ENCODE measurements around the gene UBE2J1.
"Not testable (repeated sequence)": the region's sequence is repeated elsewhere in the genome, so short reads cannot be mapped to it uniquely, and the experiment has no call there.

Gene UBE2J1

GRCh38 chr6:89352278-89353117 lies at the start of gene UBE2J1:
Gene UBE2J1, minus strand, starts transcription at chr6:89352722. Its CDS starts 153 bp downstream, at chr6:89352569.
- peak; percentile 65 for DNase-seq (ENCODE audit: low read depth)

GRCh38 chr6:89400912-89401399 lies 48.4 kb upstream of the UBE2J1 start:
- DNase-seq (ENCODE audit: low read depth) = no peak

DNA sequence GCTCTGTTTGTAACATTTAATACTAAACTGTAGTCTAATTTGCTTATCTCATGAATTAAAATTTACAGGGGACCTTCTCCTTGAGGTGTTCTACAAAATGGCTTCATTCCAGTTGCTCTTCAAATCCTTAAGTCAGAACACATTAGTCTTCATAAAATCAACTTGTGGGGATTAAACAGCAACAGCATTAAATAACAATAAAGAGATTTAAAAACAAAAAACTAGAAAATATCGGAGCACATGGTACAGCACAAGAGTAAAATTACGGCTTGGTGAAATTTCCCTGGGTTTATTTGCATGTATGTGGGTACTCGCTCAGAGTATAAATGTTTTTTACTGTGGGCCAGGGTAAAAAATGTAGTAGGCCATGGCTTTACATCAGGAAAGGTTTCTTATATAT lies 47.5 kb upstream of the UBE2J1 start:
- no peak for DNase-seq (ENCODE audit: low read depth)

- no peak for DNase-seq (ENCODE audit: low read depth)
Observed at GRCh38 chr6:89398762-89399525, 46.4 kb upstream of the UBE2J1 start.

DNA sequence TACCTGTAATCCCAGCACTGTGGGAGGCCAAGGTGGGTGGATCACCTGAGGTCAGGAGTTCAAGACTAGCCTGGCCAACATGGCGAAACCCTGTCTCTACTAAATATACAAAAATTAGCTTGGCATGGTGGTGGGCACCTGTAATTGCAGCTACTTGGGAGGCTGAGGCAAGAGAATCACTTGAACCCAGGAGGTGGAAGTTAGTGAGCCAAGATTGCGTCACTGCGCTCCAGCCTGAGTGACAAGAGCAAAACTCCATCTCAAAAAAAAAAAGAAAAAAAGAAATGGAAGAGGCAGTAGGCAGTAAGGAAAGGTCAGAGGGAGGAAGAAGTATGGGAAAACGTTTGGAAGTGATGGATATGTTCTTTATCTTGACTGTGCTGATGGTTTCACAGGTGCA lies 45.4 kb upstream of the UBE2J1 start:
- DNase-seq (ENCODE audit: low read depth) = not testable (repeated sequence)

- DNase-seq (ENCODE audit: low read depth) = no peak
Observed at GRCh38 chr6:89393659-89394058, 41.1 kb upstream of the UBE2J1 start.

DNA sequence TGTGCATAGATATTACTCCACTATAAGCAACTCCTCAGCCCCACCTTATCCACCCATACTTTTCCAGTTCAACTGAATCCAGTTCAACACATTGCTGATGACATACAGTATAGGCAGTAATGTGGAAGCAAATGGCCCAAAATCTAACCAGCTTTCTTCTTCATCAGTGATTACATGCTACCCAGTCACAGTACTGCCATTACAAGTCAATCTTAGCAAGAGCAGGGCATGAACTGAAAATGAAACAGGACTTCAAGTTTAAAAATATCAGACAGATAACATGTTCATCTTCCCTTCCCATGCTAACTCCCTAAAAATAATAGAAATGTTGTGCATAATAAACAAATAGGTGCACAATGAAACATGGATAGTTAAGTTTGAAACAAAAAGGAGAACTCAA lies 40.3 kb upstream of the UBE2J1 start:
- no peak for DNase-seq (ENCODE audit: low read depth)

DNA sequence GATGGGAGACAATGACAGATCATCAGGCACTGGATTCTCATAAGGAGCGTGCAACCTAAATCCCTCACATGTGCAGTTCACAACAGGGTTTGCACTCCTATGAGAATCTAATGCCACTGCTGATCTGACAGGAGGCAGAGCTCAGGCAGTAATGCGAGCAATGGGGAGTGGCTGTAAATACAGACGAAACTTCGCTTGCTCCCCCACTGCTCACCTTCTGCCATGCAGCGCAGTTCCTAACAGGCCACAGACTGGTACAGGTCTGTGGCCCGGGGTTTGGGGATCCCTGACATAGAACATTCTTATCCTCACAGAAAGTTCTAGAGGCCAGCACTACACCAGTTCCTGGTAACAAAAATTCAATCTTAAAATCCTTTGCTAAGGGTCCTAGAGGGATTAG lies 36.3 kb upstream of the UBE2J1 start:
- DNase-seq (ENCODE audit: low read depth) = no peak

- DNase-seq (ENCODE audit: low read depth) = no peak
Observed at GRCh38 chr6:89387516-89388201, 35.1 kb upstream of the UBE2J1 start.

DNA sequence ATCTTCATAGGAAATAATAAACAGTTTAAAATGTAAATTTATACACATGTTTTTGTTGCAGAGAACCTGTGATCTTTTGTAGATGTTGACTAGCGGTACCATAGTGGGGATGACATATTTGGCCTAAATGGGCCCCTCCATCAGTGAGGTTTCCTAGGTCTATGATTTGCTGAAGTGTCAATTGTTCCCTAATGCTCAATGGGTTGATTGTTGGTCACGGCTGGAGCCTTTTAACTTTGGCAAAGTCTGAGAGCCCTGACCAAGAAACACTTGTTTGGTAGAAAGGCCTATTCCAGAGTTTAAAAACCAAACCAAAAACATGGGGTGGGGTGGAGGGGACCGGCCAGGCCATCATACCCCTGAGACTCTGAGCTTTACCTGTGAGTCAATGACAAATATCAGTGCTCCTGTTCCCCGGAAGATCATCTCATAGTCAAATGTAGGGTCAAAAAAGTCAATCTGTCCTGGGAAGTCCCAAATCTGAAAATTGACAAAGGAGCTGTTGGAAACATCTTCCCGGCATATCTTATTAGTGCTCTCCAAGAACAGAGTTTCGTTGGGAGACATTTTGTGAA lies 34.5 kb upstream of the UBE2J1 start:
- no peak for DNase-seq (ENCODE audit: low read depth)

- DNase-seq (ENCODE audit: low read depth) = no peak
Observed at GRCh38 chr6:89385846-89386245, 33.3 kb upstream of the UBE2J1 start.

DNA sequence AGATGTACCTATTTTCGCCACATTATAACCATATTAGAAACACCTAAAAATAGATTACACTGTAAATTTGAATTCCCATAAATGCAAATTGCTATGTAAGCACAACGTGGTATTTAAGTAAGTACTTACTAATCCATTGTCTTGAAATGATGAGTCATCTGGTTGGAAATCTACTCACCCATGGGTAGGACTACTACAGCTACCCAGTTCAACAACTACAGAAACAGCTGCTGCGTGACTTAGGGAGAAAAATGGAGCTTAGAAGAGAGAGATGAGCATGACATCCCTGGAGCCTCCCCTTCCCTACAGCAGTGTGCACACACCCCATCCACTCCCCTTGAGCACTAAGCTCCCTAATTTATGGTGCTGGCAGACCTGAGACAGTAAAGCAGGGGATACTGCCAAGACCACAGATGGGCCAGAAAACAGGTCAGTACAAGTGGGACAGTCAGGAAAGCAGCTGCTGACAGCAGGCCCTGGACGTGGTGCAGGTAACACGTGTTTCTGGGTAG lies 32.7 kb upstream of the UBE2J1 start:
- DNase-seq (ENCODE audit: low read depth) = no peak

DNA sequence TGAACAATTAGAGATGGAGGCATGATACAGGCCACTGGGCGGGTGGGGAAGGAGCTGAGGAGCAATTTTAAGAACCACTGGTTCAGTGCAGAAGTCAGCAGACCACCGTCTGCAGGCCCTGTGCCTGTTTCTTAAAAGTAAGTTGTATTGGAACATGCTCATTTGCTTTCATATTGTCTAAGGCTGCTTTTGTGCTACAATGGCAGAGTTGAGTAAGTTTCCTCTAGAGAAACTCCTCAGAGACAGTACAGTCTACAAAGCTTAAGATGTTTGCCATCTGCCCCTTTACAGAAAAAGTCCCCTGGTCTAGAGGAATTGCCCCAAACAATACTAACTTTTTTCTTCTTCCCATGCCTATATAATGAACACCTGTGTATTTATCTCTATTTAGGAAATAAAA lies 28.5 kb upstream of the UBE2J1 start:
- no peak for DNase-seq (ENCODE audit: low read depth)

- no peak for DNase-seq (ENCODE audit: low read depth)
Observed at GRCh38 chr6:89379281-89379680, 26.8 kb upstream of the UBE2J1 start.

DNA sequence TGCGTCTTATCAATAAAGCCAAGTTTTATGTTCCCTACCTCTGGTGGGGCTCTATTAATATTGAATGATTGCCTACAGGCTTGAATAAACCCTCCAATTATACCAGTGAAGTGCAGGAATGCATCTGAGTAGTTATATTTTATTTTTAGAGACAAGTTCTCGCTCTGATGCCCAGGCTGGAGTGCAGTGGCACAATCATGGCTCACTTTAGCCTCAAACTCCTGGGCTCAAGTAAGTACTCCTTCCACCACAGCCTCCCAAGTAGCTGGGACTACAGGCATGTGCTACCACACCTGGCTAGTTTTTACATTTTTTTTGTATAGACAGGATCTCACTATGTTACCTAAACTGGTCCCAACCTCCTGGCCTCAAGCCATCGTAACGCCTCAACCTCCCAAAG lies 26.1 kb upstream of the UBE2J1 start:
- no peak for DNase-seq (ENCODE audit: low read depth)

GRCh38 chr6:89375427-89376267 lies 23.1 kb upstream of the UBE2J1 start:
- peak; percentile 55 for DNase-seq (ENCODE audit: low read depth)

DNA sequence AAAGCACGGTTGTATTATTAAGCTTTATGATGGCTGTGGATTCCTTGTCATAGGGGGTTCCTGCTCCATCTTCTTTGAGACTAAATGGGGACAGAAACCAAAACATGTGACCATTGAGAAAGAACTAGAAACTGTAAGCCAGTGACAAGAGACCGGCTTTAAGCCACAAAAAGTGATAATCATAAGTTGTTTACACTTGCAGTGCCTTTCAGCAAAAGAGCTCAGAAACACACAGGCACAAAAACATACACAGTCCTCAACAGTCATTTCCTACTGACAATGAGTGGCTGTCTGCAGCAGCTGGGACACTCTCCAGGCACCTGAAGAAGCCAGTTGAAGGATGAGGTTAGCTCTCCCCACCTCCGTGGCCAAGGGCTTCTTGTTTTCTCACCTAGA lies 20.0 kb upstream of the UBE2J1 start:
- DNase-seq (ENCODE audit: low read depth) = no peak

DNA sequence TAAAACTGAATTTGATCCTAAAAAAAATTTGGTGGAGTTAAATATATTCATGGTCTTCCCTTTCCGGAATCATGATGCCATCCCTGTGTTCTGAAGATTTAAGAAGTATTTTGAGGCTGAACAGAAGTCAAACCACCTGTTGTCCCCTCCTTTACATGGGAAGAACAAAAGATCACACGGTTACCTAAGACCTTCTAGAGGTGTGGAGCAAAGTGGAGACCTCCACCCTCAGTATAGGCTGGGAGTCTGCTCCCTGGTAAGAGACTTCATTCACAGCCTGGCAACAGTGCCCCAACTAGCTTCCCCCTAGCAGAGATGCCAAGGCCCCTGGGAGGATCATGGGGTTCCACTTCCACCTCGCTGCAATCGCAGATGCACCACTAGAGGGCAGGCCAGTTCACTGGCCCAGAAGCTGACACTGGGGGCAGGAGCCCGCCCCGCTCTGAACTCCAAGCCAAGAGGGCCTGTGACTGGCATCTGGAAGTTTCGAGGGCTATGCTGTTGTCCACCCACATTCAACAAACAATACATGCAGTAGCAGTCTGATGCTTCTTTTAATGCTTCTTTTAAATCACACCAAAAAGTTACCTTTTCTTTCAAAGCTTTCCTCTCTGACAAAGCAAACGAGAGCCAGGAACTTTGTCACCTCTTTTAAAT lies 19.5 kb upstream of the UBE2J1 start:
- peak; percentile 74 for DNase-seq (ENCODE audit: low read depth)

- no peak for DNase-seq (ENCODE audit: low read depth)
Observed at GRCh38 chr6:89368999-89369398, 16.5 kb upstream of the UBE2J1 start.

- peak; percentile 26 for DNase-seq (ENCODE audit: low read depth)
Observed at GRCh38 chr6:89368107-89368506, 15.6 kb upstream of the UBE2J1 start.

DNA sequence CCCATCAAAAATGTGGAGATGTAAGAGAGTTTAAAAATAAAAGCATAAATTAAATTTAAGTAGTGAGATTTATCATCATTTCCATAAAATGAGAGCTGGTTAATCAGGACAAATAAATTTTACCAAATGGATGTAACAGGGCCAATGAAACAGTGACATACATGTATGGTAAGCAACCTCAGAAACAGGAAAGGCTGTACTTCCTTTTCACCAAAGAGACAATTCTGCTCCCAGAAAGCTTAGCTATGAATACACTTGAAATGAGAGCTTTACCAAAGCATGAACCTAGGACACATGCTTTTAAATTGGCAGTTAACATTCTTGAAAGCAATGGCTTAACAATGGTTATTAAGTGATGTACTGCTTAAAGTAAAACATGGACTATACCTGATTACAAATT lies 12.1 kb upstream of the UBE2J1 start:
- DNase-seq (ENCODE audit: low read depth) = no peak
